Measurements from ENCODE around the gene THAP7. TPM values are rescaled to one million over a fixed set of nuclear protein-coding genes. Genes with fewer than 3 reads are reported as not detected.

Gene THAP7
- total and polyA plus RNA-seq, 9 of the 15 experiments (the other 6 are each of a cell fraction or from before 2014, with no cell fraction given), result 7.9 to 263 (median 84.1) TPM

GRCh38 chr22:20964090-20964798 is 37.7 kb downstream of the THAP7 start (continued):
- TF ChIP-seq E2F1 (CRISPR knock-in tag; IDR thresholded peaks at IDR 0.05) (no peak), GTF2E2 (tag; IDR thresholded peaks at IDR 0.05) (no peak), ZNF764 (CRISPR knock-in tag; IDR thresholded peaks at IDR 0.05; ENCODE audit: low read depth) (0 out of 2 replicates have a peak, but pooled peaks have one; percentile 42), MIER1 (IDR thresholded peaks at IDR 0.05; ENCODE audit: low read depth) (peak; percentile 29; the same call in 1 of the 2 replicates), TAF15 (IDR thresholded peaks at IDR 0.05; ENCODE audit: low read depth, low read length) (no peak), SETDB1 (IDR thresholded peaks at IDR 0.05; ENCODE audit: low read length) (no peak), NFRKB (IDR thresholded peaks at IDR 0.05; ENCODE audit: low read depth) (no peak), SMARCB1 (IDR thresholded peaks at IDR 0.05; ENCODE audit: insufficient read length, low read depth) (no peak), ZNF311 (CRISPR knock-in tag; IDR thresholded peaks at IDR 0.05) (no peak), MBD1 (CRISPR knock-in tag; IDR thresholded peaks at IDR 0.05) (no peak), CREB1 (IDR thresholded peaks at IDR 0.05) (no peak), CREB1 (CRISPR knock-in tag; IDR thresholded peaks at IDR 0.05) (peak; percentile 36; the same call in 1 of the 2 replicates), KDM1A (IDR thresholded peaks at IDR 0.05) (peak in 1 of 2 experiments; percentile 89; a peak in 3 of 4 replicates), PYGO2 (tag; IDR thresholded peaks at IDR 0.05) (no peak), ESRRB (CRISPR knock-in tag; IDR thresholded peaks at IDR 0.05; ENCODE audit: borderline replicate concordance) (no peak)
- TF ChIP-seq, protein P1, sequence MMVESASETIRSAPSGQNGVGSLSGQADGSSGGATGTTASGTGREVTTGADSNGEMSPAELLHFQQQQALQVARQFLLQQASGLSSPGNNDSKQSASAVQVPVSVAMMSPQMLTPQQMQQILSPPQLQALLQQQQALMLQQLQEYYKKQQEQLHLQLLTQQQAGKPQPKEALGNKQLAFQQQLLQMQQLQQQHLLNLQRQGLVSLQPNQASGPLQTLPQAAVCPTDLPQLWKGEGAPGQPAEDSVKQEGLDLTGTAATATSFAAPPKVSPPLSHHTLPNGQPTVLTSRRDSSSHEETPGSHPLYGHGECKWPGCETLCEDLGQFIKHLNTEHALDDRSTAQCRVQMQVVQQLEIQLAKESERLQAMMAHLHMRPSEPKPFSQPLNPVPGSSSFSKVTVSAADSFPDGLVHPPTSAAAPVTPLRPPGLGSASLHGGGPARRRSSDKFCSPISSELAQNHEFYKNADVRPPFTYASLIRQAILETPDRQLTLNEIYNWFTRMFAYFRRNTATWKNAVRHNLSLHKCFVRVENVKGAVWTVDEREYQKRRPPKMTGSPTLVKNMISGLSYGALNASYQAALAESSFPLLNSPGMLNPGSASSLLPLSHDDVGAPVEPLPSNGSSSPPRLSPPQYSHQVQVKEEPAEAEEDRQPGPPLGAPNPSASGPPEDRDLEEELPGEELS (CRISPR knock-in tag; IDR thresholded peaks at IDR 0.05; ENCODE audit: borderline replicate concordance), result no peak
- TF ChIP-seq, protein P2, sequence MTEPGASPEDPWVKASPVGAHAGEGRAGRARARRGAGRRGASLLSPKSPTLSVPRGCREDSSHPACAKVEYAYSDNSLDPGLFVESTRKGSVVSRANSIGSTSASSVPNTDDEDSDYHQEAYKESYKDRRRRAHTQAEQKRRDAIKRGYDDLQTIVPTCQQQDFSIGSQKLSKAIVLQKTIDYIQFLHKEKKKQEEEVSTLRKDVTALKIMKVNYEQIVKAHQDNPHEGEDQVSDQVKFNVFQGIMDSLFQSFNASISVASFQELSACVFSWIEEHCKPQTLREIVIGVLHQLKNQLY (CRISPR knock-in tag; conservative IDR thresholded peaks at IDR 0.05), result 0 out of 4 replicates have a peak, but pooled peaks of 1 of the 2 experiments have one; percentile 27
- TF ChIP-seq, protein P3, sequence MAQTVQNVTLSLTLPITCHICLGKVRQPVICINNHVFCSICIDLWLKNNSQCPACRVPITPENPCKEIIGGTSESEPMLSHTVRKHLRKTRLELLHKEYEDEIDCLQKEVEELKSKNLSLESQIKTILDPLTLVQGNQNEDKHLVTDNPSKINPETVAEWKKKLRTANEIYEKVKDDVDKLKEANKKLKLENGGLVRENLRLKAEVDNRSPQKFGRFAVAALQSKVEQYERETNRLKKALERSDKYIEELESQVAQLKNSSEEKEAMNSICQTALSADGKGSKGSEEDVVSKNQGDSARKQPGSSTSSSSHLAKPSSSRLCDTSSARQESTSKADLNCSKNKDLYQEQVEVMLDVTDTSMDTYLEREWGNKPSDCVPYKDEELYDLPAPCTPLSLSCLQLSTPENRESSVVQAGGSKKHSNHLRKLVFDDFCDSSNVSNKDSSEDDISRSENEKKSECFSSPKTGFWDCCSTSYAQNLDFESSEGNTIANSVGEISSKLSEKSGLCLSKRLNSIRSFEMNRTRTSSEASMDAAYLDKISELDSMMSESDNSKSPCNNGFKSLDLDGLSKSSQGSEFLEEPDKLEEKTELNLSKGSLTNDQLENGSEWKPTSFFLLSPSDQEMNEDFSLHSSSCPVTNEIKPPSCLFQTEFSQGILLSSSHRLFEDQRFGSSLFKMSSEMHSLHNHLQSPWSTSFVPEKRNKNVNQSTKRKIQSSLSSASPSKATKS (CRISPR knock-in tag; IDR thresholded peaks at IDR 0.05), result no peak
- TF ChIP-seq, protein P4, sequence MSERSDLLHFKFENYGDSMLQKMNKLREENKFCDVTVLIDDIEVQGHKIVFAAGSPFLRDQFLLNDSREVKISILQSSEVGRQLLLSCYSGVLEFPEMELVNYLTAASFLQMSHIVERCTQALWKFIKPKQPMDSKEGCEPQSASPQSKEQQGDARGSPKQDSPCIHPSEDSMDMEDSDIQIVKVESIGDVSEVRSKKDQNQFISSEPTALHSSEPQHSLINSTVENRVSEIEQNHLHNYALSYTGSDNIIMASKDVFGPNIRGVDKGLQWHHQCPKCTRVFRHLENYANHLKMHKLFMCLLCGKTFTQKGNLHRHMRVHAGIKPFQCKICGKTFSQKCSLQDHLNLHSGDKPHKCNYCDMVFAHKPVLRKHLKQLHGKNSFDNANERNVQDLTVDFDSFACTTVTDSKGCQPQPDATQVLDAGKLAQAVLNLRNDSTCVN (CRISPR knock-in tag; IDR thresholded peaks at IDR 0.05), result no peak
